ENCODE measurements around the gene C1orf87. TPM values are rescaled to one million over a fixed set of nuclear protein-coding genes. Genes with fewer than 3 reads are reported as not detected.

C1orf87 gene
- total RNA-seq, 1 donor from 2014 or later, result not detected

- no peak for DNase-seq (ENCODE audit: low spot score in 2 of 2)
- no peak for FAIRE-seq
Measured at GRCh38 chr1:59967141-59967697, 106.4 kb downstream of the C1orf87 start.

GRCh38 chr1:59952065-59952464 is 121.5 kb downstream of the C1orf87 start:
- FAIRE-seq (no peak), DNase-seq (ENCODE audit: low spot score in 2 of 2) (no peak)

- FAIRE-seq (no peak), DNase-seq (ENCODE audit: low spot score in 2 of 2) (no peak)
Measured at GRCh38 chr1:59949648-59950047, 123.9 kb downstream of the C1orf87 start.

GRCh38 chr1:59948990-59949389 is 124.6 kb downstream of the C1orf87 start:
- no peak for DNase-seq (ENCODE audit: low spot score in 2 of 2)
- FAIRE-seq, result no peak

GRCh38 chr1:59947047-59947938 is 126.3 kb downstream of the C1orf87 start:
- DNase-seq (ENCODE audit: low spot score in 2 of 2) (peak; percentile 39 to 54), FAIRE-seq (no peak)

- FAIRE-seq, result no peak
- DNase-seq (ENCODE audit: low spot score in 2 of 2), result no peak
Measured at GRCh38 chr1:59945790-59946189, 127.8 kb downstream of the C1orf87 start.

Small RNA genes within 50 kb of the gene (small RNA-seq; reads per million reads assigned to genes)
- gene RN7SL475P, result not detected

Other genes with a start within 250 kb of the C1orf87 start
- gene CYP2J2, start 147.0 kb downstream of the C1orf87 start, total RNA-seq, result 0.82 TPM